ENCODE data around the gene TNFSF12.
"Not testable (repeated sequence)": the region's sequence is repeated elsewhere in the genome, so short reads cannot be mapped to it uniquely, and the experiment has no call there.

TNFSF12 gene

DNA sequence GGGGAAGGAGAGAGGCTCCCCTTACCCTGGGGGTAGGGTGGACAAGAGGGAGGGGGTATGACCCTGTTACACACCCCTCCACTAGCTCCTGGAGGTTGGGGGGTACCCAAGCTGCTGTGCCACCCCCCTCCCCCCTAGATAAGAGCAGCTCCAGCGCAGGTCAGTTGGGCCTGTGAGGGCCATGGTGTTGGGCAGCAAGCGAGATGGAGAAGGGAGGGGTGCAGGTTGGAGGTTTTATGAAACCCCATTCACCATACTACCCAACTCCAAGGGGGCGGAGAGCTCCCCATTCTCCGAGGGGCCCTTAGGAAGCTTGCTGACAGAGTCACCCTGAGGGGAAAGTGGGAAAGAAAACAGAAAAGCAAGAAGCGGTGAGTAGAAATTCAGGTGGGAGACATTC lies 42.7 kb downstream of the TNFSF12 start:
- TF ChIP-seq, protein P1, sequence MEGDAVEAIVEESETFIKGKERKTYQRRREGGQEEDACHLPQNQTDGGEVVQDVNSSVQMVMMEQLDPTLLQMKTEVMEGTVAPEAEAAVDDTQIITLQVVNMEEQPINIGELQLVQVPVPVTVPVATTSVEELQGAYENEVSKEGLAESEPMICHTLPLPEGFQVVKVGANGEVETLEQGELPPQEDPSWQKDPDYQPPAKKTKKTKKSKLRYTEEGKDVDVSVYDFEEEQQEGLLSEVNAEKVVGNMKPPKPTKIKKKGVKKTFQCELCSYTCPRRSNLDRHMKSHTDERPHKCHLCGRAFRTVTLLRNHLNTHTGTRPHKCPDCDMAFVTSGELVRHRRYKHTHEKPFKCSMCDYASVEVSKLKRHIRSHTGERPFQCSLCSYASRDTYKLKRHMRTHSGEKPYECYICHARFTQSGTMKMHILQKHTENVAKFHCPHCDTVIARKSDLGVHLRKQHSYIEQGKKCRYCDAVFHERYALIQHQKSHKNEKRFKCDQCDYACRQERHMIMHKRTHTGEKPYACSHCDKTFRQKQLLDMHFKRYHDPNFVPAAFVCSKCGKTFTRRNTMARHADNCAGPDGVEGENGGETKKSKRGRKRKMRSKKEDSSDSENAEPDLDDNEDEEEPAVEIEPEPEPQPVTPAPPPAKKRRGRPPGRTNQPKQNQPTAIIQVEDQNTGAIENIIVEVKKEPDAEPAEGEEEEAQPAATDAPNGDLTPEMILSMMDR (IDR thresholded peaks at IDR 0.05; ENCODE audit: low read depth, low read length, missing control alignments) = no peak
- H3K4me3 ChIP-seq (replicated peaks; ENCODE audit: low read depth, low read length) = no peak overlapping the region
- no peak for DNase-seq (ENCODE audit: extremely low read depth, low read depth)

DNA sequence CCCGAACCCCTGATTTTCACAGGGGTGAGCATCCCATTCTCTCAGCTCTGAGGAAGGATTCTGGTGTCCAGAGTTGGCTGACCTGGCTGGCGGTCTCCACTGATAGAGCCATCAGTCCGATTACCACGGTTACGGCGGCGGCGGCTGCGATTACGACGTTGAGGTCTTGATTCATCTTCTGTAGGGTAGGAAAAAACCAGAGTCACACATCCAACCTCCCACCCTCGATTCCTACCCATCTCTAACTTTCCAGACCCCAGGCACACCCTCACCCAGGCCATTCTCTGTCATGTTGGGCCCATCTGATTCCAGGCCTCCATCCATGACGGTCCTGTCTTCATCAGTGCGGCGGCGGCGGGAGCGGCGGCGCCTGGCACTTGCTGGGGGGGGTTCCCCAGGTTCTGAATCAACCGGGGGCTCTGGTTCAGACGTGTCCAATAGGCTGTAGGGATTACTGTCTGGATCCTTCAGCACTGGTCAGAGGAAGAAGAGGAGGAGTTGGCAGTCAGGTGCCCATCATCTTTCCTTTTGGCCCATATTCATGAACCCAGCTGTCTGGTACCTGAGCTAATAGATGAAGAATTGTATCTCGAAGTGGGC lies 43.7 kb downstream of the TNFSF12 start:
- DNase-seq (ENCODE audit: extremely low read depth, low read depth) = no peak
- TF ChIP-seq, protein P1 (IDR thresholded peaks at IDR 0.05; ENCODE audit: low read depth, low read length, missing control alignments) = no peak

GRCh38 chr17:7593296-7593695 lies 44.4 kb downstream of the TNFSF12 start:
- TF ChIP-seq, protein P1 (IDR thresholded peaks at IDR 0.05; ENCODE audit: low read depth, low read length, missing control alignments) = no peak
- no peak for DNase-seq (ENCODE audit: extremely low read depth, low read depth)
- no peak overlapping the region for H3K4me3 ChIP-seq (replicated peaks; ENCODE audit: low read depth, low read length)

More for the DNA sequence above, 43.7 kb downstream of the TNFSF12 start:
- H3K4me3 ChIP-seq (replicated peaks; ENCODE audit: low read depth, low read length) = no peak overlapping the region

GRCh38 chr17:7597561-7597960 lies 48.7 kb downstream of the TNFSF12 start:
- H3K4me3 ChIP-seq (replicated peaks; ENCODE audit: low read depth, low read length); DNase-seq (ENCODE audit: extremely low read depth, low read depth): not testable (repeated sequence)

GRCh38 chr17:7606280-7606679 lies 57.4 kb downstream of the TNFSF12 start:
- TF ChIP-seq, protein P1 (IDR thresholded peaks at IDR 0.05; ENCODE audit: low read depth, low read length, missing control alignments) = no peak
- no peak overlapping the region for H3K4me3 ChIP-seq (replicated peaks; ENCODE audit: low read depth, low read length)
- no peak for DNase-seq (ENCODE audit: extremely low read depth, low read depth)
